SKM-1 (cell line): Measurements from ENCODE around the gene TXNDC16.

Experiments
- DNase-seq: peaks from one replicate; lab custom pipeline; 2025; ENCODE audit not compliant: unreplicated experiment; lab: John Stamatoyannopoulos, UW

TXNDC16 gene

DNA sequence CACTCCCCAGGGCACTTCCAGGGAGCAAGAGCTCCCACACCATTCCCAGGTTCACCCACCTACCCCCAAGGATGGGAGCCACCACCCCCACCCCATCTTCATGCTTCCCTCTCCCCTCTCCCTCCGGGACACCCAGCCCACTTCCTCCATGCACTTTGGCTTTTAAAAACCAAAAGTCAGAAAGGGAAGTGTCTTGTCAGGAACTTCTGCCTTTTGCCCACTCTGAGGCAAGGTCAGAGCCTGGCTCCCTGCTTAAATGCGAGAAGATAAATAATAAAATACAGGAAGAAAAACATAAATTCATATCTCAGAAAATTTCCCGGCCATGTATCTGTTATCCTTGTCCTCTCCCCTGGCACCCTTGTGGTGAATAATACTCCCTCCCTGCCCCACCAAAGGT lies 156.6 kb downstream of the TXNDC16 start:
- peak; percentile 1 for DNase-seq

DNA sequence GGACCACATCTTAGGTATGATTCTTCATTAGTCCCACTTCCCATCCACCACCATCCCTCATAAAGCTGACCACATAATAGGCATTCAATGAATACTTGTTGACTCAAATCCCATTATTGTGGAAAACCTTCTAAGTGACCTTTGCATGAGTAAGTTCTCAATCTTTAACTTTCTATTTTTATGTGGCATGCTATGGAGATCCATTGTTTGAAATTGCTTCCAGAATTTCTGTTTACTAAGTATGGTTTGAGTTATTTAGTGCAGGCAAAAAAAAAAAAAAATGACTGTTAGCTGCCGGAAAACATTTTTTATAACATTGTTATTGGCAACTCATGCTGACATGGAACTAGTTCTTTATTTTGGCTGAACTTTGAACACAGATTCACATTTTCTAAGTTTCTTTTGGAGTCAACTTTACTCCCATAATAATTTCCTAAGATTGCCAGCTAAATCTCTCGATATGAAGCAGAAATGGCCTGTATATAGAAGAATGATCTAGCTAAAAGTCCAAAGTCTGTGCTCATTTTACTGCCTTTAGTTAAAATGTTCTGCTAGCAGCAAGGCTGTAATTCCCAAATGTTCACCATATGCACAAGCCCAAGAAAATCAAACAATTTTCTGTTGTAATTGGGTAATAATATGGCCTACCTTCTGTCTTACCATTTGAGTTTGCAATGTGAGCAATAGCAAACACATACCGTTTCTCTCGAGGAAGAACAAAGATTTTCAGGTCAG lies 160.3 kb downstream of the TXNDC16 start:
- no peak for DNase-seq
